Effector memory CD4-positive, alpha-beta T cell (primary cell): ENCODE data around the gene CRTAC1.
A peak's percentile ranks its signal among the peaks of the same experiment; 100 is the strongest.

ENCODE experiments used
- DNase-seq, 3 donors: peaks; one replicate each; pipeline ENCODE4 v3.0.0-alpha.2; 2020
- H3K27ac ChIP-seq: 2 replicates; pipeline ENCODE4 v1.7.0; 2013; ENCODE audit warnings: mild to moderate bottlenecking, low read length, moderate library complexity; ENCODE audit not compliant: insufficient read depth, poor library complexity, severe bottlenecking
- H3K27me3 ChIP-seq: replicated peaks from 2 replicates; pipeline ENCODE4 v1.7.0; 2013; ENCODE audit warnings: mild to moderate bottlenecking, low read length; ENCODE audit not compliant: insufficient read depth, control insufficient read depth, poor library complexity, severe bottlenecking
- H3K36me3 ChIP-seq: 2 replicates; pipeline ENCODE4 v1.7.0; 2013; ENCODE audit warnings: mild to moderate bottlenecking, low read length, moderate library complexity; ENCODE audit not compliant: control insufficient read depth, insufficient read depth
- H3K4me1 ChIP-seq: 2 replicates; pipeline ENCODE4 v1.7.0; 2013; ENCODE audit warnings: low read length, mild to moderate bottlenecking; ENCODE audit not compliant: control insufficient read depth, insufficient read depth, poor library complexity, severe bottlenecking
- H3K4me3 ChIP-seq: 2 replicates; pipeline ENCODE4 v1.7.0; 2013; ENCODE audit warnings: low read length, low read depth, mild to moderate bottlenecking; ENCODE audit not compliant: insufficient read depth, poor library complexity, severe bottlenecking
- H3K9me3 ChIP-seq: 2 replicates; pipeline ENCODE4 v1.7.0; 2013; ENCODE audit warnings: mild to moderate bottlenecking, low read length, moderate library complexity; ENCODE audit not compliant: control insufficient read depth

The CRTAC1 gene

DNA sequence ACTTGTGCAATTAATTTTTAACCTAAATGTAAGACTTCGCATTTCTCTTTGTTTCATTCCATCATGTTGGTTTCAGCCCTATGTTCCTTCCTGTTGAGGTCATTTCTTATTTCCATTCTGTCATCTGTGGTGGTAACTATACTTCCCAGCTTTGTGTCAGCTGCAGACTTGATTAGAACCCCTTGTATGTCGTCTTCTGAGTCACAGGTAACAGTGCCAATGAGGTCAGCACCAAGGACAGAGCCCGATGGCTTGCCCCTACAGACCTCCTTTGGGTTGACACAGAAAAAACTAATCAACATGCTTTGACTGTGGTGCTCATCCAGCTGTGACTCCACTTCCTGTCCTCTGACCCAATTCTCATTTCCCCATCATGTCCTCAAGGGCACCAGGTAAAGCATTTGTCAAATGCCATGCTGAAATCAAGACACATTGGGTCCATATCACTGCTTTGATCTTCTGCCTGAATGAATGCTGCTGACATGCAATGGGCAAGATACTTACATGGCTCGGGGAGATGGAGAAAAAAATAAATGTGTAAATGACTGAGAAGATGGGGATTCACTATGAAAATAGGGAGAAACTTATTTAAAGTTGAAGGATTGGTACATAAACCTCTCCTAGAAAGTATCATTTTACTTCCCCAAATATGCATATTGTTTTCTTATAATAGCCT lies 25.6 kb upstream of the CRTAC1 start:
- Histone ChIP-seq H3K4me3 (no peak overlapping the region), H3K27ac (no peak overlapping the region), H3K9me3 (no peaks in the 10 kb centered on the region), H3K27me3 (no peaks in the 10 kb centered on the region), H3K4me1 (no peaks in the 10 kb centered on the region), H3K36me3 (no peaks in the 10 kb centered on the region)
- DNase-seq: no peak

- Histone ChIP-seq H3K27ac (no peak overlapping the region), H3K4me1 (no peaks in the 10 kb centered on the region), H3K4me3 (no peak overlapping the region), H3K27me3 (no peaks in the 10 kb centered on the region), H3K36me3 (no peaks in the 10 kb centered on the region), H3K9me3 (no peaks in the 10 kb centered on the region)
- DNase-seq: no peak
These were observed 16.8 kb upstream of the CRTAC1 start for GRCh38 chr10:98047009-98047741.

GRCh38 chr10:98045785-98046389 lies 15.5 kb upstream of the CRTAC1 start:
- Histone ChIP-seq H3K4me1 (no peaks in the 10 kb centered on the region), H3K36me3 (no peaks in the 10 kb centered on the region), H3K4me3 (no peak overlapping the region), H3K27ac (no peak overlapping the region), H3K27me3 (no peaks in the 10 kb centered on the region), H3K9me3 (no peaks in the 10 kb centered on the region)
- peak; percentile 7 to 36 (median 21) for DNase-seq

DNA sequence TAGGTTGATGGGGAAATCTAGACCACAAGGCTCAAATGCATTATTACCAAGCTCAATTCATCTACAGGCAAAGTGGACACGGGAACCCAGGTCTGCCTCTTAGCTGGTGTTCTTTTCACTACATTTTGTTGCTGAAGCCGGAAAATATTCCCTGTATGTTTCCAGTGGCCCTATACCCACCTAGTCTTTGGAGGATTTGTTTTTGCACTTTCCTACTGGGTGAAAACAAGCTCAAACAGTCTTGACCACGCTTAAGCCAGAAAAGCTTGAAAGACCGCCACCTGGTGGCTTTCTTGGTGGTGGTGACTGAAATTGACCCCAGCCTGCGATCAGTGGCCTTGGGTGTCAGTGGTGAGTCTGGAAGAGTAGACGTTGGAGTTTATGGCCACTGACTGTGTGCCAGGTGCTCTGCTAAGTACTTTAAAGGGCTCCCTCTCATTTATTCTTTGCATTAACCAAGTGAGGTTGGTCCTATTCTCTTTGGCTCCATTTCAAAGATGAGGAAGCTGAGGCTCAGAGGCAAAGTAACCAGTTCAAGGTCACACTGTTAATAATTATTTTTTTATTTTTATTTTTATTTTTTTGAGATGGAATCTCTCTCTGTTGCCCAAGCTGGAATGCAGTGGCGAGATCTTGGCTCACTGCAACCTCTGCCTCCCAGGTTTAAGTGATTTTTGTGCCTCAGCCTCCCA lies 11.1 kb upstream of the CRTAC1 start:
- H3K27me3 ChIP-seq: peaks cover 3% of the 10 kb centered on the region
- no peaks in the 10 kb centered on the region for H3K36me3 ChIP-seq
- no peaks in the 10 kb centered on the region for H3K9me3 ChIP-seq
- no peak overlapping the region for H3K4me3 ChIP-seq
- no peaks in the 10 kb centered on the region for H3K4me1 ChIP-seq
- no peak overlapping the region for H3K27ac ChIP-seq
- DNase-seq: peak in 1 of 3 donors; percentile 13

- DNase-seq: no peak
- H3K36me3 ChIP-seq: no peaks in the 10 kb centered on the region
- no peaks in the 10 kb centered on the region for H3K4me1 ChIP-seq
- no peak overlapping the region for H3K27ac ChIP-seq
- no peak overlapping the region for H3K4me3 ChIP-seq
- no peaks in the 10 kb centered on the region for H3K9me3 ChIP-seq
- peaks cover 11% of the 10 kb centered on the region for H3K27me3 ChIP-seq
These were observed 9.4 kb upstream of the CRTAC1 start for GRCh38 chr10:98039690-98040381.

DNA sequence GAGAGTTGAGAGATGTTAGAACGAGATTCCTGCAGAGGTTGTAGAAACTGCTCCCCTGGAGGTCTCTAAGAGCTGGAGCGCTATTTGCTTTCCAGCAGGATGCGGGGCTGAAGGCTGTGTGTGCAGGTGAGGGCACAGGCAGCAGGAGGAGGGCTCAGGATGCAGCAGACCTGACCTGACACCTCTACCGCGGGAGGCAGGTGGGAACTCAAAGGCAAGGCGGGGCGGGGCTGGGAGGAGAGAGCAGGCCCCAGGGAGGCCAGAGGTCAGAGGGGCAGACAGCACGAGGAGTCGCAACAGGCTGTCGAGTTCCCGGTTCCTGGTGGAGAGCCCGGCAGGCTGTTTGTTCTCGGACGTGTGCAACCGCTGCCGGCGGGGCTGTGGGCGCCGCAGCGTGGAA lies 7.9 kb upstream of the CRTAC1 start:
- Histone ChIP-seq H3K4me1 (no peaks in the 10 kb centered on the region), H3K36me3 (no peaks in the 10 kb centered on the region), H3K27me3 (peaks cover 11% of the 10 kb centered on the region)

DNA sequence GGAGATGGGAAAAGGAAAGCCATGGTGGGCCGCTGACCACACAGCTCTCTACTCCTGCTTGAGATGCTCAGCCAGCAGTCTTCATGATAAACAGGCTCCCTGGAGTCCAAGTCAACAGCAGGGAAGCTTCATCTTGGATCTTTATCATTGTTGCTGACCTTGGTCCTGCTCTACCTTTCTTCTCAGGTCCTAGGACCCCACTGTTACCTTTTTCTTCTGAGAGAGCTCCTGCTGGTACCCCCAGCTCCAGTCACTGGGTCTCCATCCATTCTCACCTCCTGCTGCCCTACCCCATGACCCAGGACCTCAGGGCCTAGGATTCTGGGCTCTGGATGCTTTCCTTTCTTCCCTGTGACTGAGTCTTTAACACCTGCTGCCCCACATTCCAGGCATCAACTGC lies 5.2 kb upstream of the CRTAC1 start:
- no peak for DNase-seq
- peaks cover 3% of the 10 kb centered on the region for H3K4me1 ChIP-seq
- H3K4me3 ChIP-seq: no peak overlapping the region
- peaks cover 19% of the 10 kb centered on the region for H3K27me3 ChIP-seq
- no peak overlapping the region for H3K27ac ChIP-seq
- H3K9me3 ChIP-seq: no peaks in the 10 kb centered on the region
- H3K36me3 ChIP-seq: no peaks in the 10 kb centered on the region

More for the DNA sequence above, 7.9 kb upstream of the CRTAC1 start:
- H3K4me3 ChIP-seq: no peak overlapping the region
- H3K9me3 ChIP-seq: no peaks in the 10 kb centered on the region
- no peak for DNase-seq
- no peak overlapping the region for H3K27ac ChIP-seq

GRCh38 chr10:98033515-98033914 lies 3.1 kb upstream of the CRTAC1 start:
- Histone ChIP-seq H3K9me3 (no peaks in the 10 kb centered on the region), H3K27me3 (peaks cover 38% of the 10 kb centered on the region), H3K4me1 (peaks cover 10% of the 10 kb centered on the region), H3K27ac (no peak overlapping the region), H3K4me3 (no peak overlapping the region), H3K36me3 (no peaks in the 10 kb centered on the region)
- DNase-seq: no peak

DNA sequence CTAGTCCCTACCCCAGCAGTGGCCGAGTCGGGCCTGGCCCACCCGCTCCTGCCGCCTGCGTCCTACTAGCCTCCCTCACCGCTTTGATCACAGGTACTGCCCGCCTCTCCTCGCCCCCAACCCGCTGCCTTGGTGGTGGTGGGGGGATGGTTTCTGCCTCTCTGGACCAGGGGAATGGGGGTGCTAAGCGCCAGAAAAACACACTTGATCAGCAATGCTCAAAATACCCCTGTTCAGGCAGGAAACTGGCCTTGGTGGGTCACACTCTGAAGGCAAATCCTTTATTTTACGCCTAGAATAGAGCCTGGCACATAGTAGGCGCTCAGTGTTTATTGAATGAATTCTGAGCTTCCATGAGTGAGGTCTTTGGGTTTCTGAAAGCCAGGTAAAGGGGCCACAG lies 1.0 kb upstream of the CRTAC1 start:
- H3K27me3 ChIP-seq: peaks cover 41% of the 10 kb centered on the region
- no peak overlapping the region for H3K4me3 ChIP-seq

More for the DNA sequence above, 1.0 kb upstream of the CRTAC1 start:
- Histone ChIP-seq H3K4me1 (peaks cover 10% of the 10 kb centered on the region), H3K36me3 (no peaks in the 10 kb centered on the region), H3K27ac (no peak overlapping the region), H3K9me3 (no peaks in the 10 kb centered on the region)
- DNase-seq: no peak
